GM12878 (cell line): ENCODE data around the gene KRTAP9-1. TPM values are rescaled to one million over a fixed set of nuclear protein-coding genes. Genes with fewer than 3 reads are reported as not detected.

Experiments
- ATAC-seq: fragments of 200-7000 bp; cut with Tn5 transposase; 3 replicates; pipeline ENCODE4 v1.9.1; 2020; ENCODE audit warnings: mild to moderate bottlenecking, moderate library complexity
- BruUV-seq: library from RNA; stranded (reverse); fragments of 400-500 nt; replicated peaks from 2 replicates; lab custom pipeline; 2021; lab: Mats Ljungman, UMichigan
- CTCF ChIA-PET: fragments of 300-600 bp; sonication (Branson Sonifier 250); formaldehyde crosslinking; extraction: SDS; loops from one replicate; lab custom pipeline; 2021; ENCODE audit warnings: inconsistent platforms; lab: Yijun Ruan, JAX
- POLR2A ChIA-PET: fragments of 350-600 bp; formaldehyde crosslinking; extraction: SDS; loops from one replicate; lab custom pipeline; 2021; ENCODE audit warnings: inconsistent platforms; lab: Charles Lee
- RAD21 ChIA-PET: fragments of 300-600 bp; sonication (Branson Sonifier 250); formaldehyde crosslinking; loops from one replicate; lab custom pipeline; 2023; ENCODE audit warnings: antibody characterized with exemption; ENCODE audit not compliant: unreplicated experiment; lab: Charles Lee
- SMC1A ChIA-PET: fragments of 300-600 bp; sonication (Branson Sonifier 250); formaldehyde crosslinking; loops from one replicate; lab custom pipeline; 2023; ENCODE audit not compliant: unreplicated experiment, uncharacterized antibody; lab: Charles Lee
- DNase-seq: peaks from one replicate; pipeline ENCODE4 v3.0.0-alpha.2; 2011; ENCODE audit warnings: low read depth, low spot score
- FAIRE-seq: peaks from 3 replicates; lab custom pipeline; 2011; peaks lifted over from hg19 to GRCh38; lab: Jason Lieb, UNC
- H2AFZ ChIP-seq: 2 replicates; pipeline ENCODE4 v1.6.0; 2011; ENCODE audit warnings: low read depth, low read length, control low read depth; ENCODE audit not compliant: control insufficient read depth
- H3K27ac ChIP-seq: 2 replicates; pipeline ENCODE4 v1.5.1; 2011; ENCODE audit warnings: control low read depth; ENCODE audit not compliant: control insufficient read depth, insufficient read depth
- H3K27me3 ChIP-seq, 2 experiments: replicated peaks in 1 of 2; 2 replicates each; pipeline versions ENCODE4 v1.6.0 to v1.6.1; 2011; ENCODE audit warnings: low read length in 1 of 2; ENCODE audit not compliant: control insufficient read depth in 2 of 2, insufficient read depth in 2 of 2
- H3K36me3 ChIP-seq, 2 experiments: 2 replicates each; pipeline ENCODE4 v1.5.1; 2011; ENCODE audit warnings: low read length in 1 of 2; ENCODE audit not compliant: control insufficient read depth in 2 of 2, insufficient read depth in 2 of 2
- H3K4me1 ChIP-seq: 2 replicates; pipeline ENCODE4 v1.6.1; 2011; ENCODE audit warnings: mild to moderate bottlenecking, low read length, moderate library complexity, mixed read lengths; ENCODE audit not compliant: control insufficient read depth, insufficient read depth
- H3K4me2 ChIP-seq: 2 replicates; pipeline ENCODE4 v1.6.0; 2011; ENCODE audit warnings: control low read depth; ENCODE audit not compliant: control insufficient read depth, insufficient read depth
- H3K4me3 ChIP-seq: fragments of 200-600 bp; sonication (generic); 2 replicates; pipeline ENCODE4 v1.5.1; 2016
- H3K79me2 ChIP-seq: 2 replicates; pipeline ENCODE4 v1.6.0; 2011; ENCODE audit warnings: low read length; ENCODE audit not compliant: control insufficient read depth, insufficient read depth
- H3K9ac ChIP-seq: 2 replicates; pipeline ENCODE4 v1.8.0; 2011; ENCODE audit warnings: low read length, control low read depth, mixed read lengths; ENCODE audit not compliant: control insufficient read depth, insufficient read depth
- H3K9me3 ChIP-seq: replicated peaks from 3 replicates; pipeline ENCODE4 v1.5.1; 2011; ENCODE audit warnings: mild to moderate bottlenecking, low read length; ENCODE audit not compliant: control insufficient read depth, insufficient read depth
- H4K20me1 ChIP-seq: 2 replicates; pipeline ENCODE4 v1.6.0; 2011; ENCODE audit not compliant: control insufficient read depth, insufficient read depth
- CBX5 ChIP-seq: sonication (generic); IDR thresholded peaks from 2 replicates; pipeline ENCODE4 v1.6.1; 2016; ENCODE audit warnings: low read depth, moderate library complexity, mild to moderate bottlenecking, inconsistent platforms
- CHD2 ChIP-seq: IDR thresholded peaks from 2 replicates; pipeline ENCODE4 v1.6.1; 2011; ENCODE audit warnings: low read depth, low read length, improper control_type of control experiment, borderline replicate concordance
- ESRRA ChIP-seq: IDR thresholded peaks from 2 replicates; pipeline ENCODE4 v1.6.1; 2012; ENCODE audit warnings: mild to moderate bottlenecking, low read length, improper control_type of control experiment
- HCFC1 ChIP-seq: fragments of 150-350 bp; IDR thresholded peaks from 2 replicates; pipeline ENCODE4 v1.6.1; 2014; ENCODE audit warnings: low read length
- JUND ChIP-seq: IDR thresholded peaks from 2 replicates; pipeline ENCODE4 v1.6.1; 2012; ENCODE audit warnings: low read depth, mild to moderate bottlenecking, low read length, improper control_type of control experiment, moderate library complexity
- POLR2AphosphoS2 ChIP-seq: IDR thresholded peaks from 2 replicates; pipeline ENCODE4 v1.6.1; 2011; ENCODE audit warnings: low read depth, mild to moderate bottlenecking, low read length, improper control_type of control experiment, moderate library complexity
- POLR2AphosphoS5 ChIP-seq: IDR thresholded peaks from 2 replicates; pipeline ENCODE4 v1.6.1; 2011; ENCODE audit warnings: mild to moderate bottlenecking, low read length, inconsistent platforms
- RAD21 ChIP-seq: IDR thresholded peaks from 2 replicates; pipeline ENCODE4 v1.6.1; 2011; ENCODE audit warnings: mild to moderate bottlenecking, low read depth, low read length, moderate library complexity; ENCODE audit not compliant: insufficient read depth
- RELA ChIP-seq: fragments of 450-650 bp; IDR thresholded peaks from 2 replicates; pipeline ENCODE4 v1.8.0; 2014; ENCODE audit warnings: borderline replicate concordance; ENCODE audit not compliant: partially characterized antibody
- SREBF1 ChIP-seq: IDR thresholded peaks from 2 replicates; pipeline ENCODE4 v1.6.1; 2012; ENCODE audit warnings: mild to moderate bottlenecking, low read length
- SUPT20H ChIP-seq: IDR thresholded peaks from 2 replicates; pipeline ENCODE4 v1.6.1; 2011; ENCODE audit warnings: low read depth, mild to moderate bottlenecking, low read length, moderate library complexity, borderline replicate concordance; ENCODE audit not compliant: control insufficient read depth
- TAF1 ChIP-seq: IDR thresholded peaks from 2 replicates; pipeline ENCODE4 v1.6.1; 2011; ENCODE audit warnings: mild to moderate bottlenecking, low read depth, low read length, borderline replicate concordance
- ZBED1 ChIP-seq: IDR thresholded peaks from 2 replicates; pipeline ENCODE4 v1.6.1; 2016; ENCODE audit warnings: borderline replicate concordance
- WGBS: methylation state at CpG from one replicate; pipeline ENCODE4 v1.1.6; 2016; ENCODE audit warnings: low lambda C conversion rate; ENCODE audit not compliant: insufficient replicate concordance, insufficient coverage; ENCODE audit errors: missing lambda C conversion rate; 5-methylcytosine and 5-hydroxymethylcytosine counted together
- in situ Hi-C: fragments of 300-500 bp; cut with MboI; formaldehyde crosslinking; loops from 9 replicates; pipeline ENCODE4 v1.14.3; 2018; ENCODE audit warnings: mixed read lengths
- intact Hi-C: fragments of 100-400 bp; cut with micrococcal nuclease; formaldehyde crosslinking; loops from one replicate; pipeline ENCODE4 v1.14.2; 2022; ENCODE audit not compliant: unreplicated experiment
- polyA plus RNA-seq, 11 experiments: library from polyadenylated mRNA; depleted of rRNA in 4 of 11; unstranded in 6 of 11; stranded (reverse) in 5 of 11; fragments of >200 nt; fragmentation: Nextera tagmentation in 4 of 11; fragmentation: Illumina TruSeq in 1 of 11; extraction: Ambion mirVana in 4 of 11; extraction: Trizol in 1 of 11; gene quantifications; 1 replicate in 1 of 11; 2 replicates in 10 of 11; pipeline versions ENCODE4 v1.2.1 to v1.2.3, GENCODE V29; 2011 to 2016; ENCODE audit warnings: inconsistent platforms in 2 of 11, missing spikeins in 2 of 11, low read depth in 1 of 11
- total RNA-seq, 4 experiments: library from RNA; depleted of rRNA in 3 of 4; stranded (reverse); fragments of >200 nt in 3 of 4; fragmentation: Illumina TruSeq in 1 of 4; extraction: Trizol in 1 of 4; gene quantifications; 2 replicates each; pipeline versions ENCODE4 v1.2.1 to v1.2.3, GENCODE V29; 2013 to 2021
- TF ChIP-seq, protein P1 (sequence below): fragments of 450-650 bp; IDR thresholded peaks from 2 replicates; pipeline ENCODE4 v1.6.1; 2016; ENCODE audit warnings: mild to moderate bottlenecking
- TF ChIP-seq, protein P2 (sequence below): fragments of 450-650 bp; IDR thresholded peaks from 2 replicates; pipeline ENCODE4 v1.6.1; 2018; ENCODE audit warnings: borderline replicate concordance, mild to moderate bottlenecking; ENCODE audit not compliant: partially characterized antibody
- TF ChIP-seq, protein P3 (sequence below): fragments of 450-650 bp; IDR thresholded peaks from 2 replicates; pipeline ENCODE4 v1.6.1; 2017; ENCODE audit warnings: mild to moderate bottlenecking, low read depth, inconsistent platforms; ENCODE audit not compliant: poor library complexity, severe bottlenecking
- TF ChIP-seq, protein P4 (sequence below): IDR thresholded peaks from 2 replicates; pipeline ENCODE4 v1.6.1; 2012; ENCODE audit warnings: low read depth, low read length, improper control_type of control experiment
- TF ChIP-seq, protein P5 (sequence below): fragments of 450-650 bp; IDR thresholded peaks from 2 replicates; pipeline ENCODE4 v1.6.1; 2014; ENCODE audit warnings: mild to moderate bottlenecking

KRTAP9-1 gene
- total and polyA plus RNA-seq, 10 of the 15 experiments (the other 5 are each of a cell fraction or from before 2014, with no cell fraction given), result not detected

DNA sequence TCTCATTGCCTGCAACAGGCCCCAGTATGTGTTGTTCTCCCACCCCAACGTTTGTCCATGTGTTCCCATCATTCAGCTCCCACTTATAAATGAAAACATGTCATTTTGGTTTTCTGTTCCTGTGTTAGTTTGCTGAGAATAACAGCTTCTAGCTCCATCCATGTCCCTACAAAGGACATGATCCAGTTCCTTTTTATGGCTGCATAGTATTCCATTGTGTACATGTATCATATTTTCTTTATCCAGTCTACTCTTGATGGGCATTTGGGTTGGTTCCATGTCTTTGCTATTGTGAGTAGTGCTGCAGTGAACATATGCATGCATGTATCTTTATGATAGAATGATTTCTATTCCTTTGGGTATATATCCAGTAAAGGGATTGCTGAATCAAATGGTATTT, 26.0 kb downstream of the KRTAP9-1 start:
- Histone ChIP-seq H3K79me2 (no peaks in the 10 kb centered on the region), H3K9ac (no peak overlapping the region), H2AFZ (no peak overlapping the region), H3K9me3 (no peaks in the 10 kb centered on the region), H3K27me3 (no peaks in the 10 kb centered on the region; a peak in 1 of 4 replicates), H3K4me2 (no peak overlapping the region), H3K4me3 (no peak overlapping the region), H3K36me3 (no peaks in the 10 kb centered on the region), H3K4me1 (no peaks in the 10 kb centered on the region), H3K27ac (no peak overlapping the region), H4K20me1 (no peaks in the 10 kb centered on the region)
- in situ Hi-C loops (no loop called here), intact Hi-C loops (no loop called here)
- 0% methylated on average over 1 of the region's 1 CpG for WGBS
- FAIRE-seq (no peak), DNase-seq (no peak), ATAC-seq (no peak)
- BruUV-seq, result no TSS peak
- CTCF ChIA-PET, result no interaction called here
- SMC1A ChIA-PET, result no interaction called here
- TF ChIP-seq HCFC1 (no peak), RAD21 (no peak), ESRRA (no peak), SREBF1 (no peak), TAF1 (no peak), RELA (no peak), SUPT20H (no peak), ZBED1 (no peak), CHD2 (no peak), POLR2AphosphoS2 (no peak), CBX5 (no peak), POLR2AphosphoS5 (no peak), JUND (no peak)
- TF ChIP-seq, protein P1, sequence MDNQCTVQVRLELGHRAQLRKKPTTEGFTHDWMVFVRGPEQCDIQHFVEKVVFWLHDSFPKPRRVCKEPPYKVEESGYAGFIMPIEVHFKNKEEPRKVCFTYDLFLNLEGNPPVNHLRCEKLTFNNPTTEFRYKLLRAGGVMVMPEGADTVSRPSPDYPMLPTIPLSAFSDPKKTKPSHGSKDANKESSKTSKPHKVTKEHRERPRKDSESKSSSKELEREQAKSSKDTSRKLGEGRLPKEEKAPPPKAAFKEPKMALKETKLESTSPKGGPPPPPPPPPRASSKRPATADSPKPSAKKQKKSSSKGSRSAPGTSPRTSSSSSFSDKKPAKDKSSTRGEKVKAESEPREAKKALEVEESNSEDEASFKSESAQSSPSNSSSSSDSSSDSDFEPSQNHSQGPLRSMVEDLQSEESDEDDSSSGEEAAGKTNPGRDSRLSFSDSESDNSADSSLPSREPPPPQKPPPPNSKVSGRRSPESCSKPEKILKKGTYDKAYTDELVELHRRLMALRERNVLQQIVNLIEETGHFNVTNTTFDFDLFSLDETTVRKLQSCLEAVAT, result no peak
- TF ChIP-seq, protein P2, sequence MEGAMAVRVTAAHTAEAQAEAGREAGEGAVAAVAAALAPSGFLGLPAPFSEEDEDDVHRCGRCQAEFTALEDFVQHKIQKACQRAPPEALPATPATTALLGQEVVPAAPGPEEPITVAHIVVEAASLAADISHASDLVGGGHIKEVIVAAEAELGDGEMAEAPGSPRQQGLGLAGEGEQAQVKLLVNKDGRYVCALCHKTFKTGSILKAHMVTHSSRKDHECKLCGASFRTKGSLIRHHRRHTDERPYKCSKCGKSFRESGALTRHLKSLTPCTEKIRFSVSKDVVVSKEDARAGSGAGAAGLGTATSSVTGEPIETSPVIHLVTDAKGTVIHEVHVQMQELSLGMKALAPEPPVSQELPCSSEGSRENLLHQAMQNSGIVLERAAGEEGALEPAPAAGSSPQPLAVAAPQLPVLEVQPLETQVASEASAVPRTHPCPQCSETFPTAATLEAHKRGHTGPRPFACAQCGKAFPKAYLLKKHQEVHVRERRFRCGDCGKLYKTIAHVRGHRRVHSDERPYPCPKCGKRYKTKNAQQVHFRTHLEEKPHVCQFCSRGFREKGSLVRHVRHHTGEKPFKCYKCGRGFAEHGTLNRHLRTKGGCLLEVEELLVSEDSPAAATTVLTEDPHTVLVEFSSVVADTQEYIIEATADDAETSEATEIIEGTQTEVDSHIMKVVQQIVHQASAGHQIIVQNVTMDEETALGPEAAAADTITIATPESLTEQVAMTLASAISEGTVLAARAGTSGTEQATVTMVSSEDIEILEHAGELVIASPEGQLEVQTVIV, result no peak
- TF ChIP-seq, protein P3, sequence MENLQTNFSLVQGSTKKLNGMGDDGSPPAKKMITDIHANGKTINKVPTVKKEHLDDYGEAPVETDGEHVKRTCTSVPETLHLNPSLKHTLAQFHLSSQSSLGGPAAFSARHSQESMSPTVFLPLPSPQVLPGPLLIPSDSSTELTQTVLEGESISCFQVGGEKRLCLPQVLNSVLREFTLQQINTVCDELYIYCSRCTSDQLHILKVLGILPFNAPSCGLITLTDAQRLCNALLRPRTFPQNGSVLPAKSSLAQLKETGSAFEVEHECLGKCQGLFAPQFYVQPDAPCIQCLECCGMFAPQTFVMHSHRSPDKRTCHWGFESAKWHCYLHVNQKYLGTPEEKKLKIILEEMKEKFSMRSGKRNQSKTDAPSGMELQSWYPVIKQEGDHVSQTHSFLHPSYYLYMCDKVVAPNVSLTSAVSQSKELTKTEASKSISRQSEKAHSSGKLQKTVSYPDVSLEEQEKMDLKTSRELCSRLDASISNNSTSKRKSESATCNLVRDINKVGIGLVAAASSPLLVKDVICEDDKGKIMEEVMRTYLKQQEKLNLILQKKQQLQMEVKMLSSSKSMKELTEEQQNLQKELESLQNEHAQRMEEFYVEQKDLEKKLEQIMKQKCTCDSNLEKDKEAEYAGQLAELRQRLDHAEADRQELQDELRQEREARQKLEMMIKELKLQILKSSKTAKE, result no peak
- TF ChIP-seq, protein P4, sequence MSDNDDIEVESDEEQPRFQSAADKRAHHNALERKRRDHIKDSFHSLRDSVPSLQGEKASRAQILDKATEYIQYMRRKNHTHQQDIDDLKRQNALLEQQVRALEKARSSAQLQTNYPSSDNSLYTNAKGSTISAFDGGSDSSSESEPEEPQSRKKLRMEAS, result no peak
- TF ChIP-seq, protein P5, sequence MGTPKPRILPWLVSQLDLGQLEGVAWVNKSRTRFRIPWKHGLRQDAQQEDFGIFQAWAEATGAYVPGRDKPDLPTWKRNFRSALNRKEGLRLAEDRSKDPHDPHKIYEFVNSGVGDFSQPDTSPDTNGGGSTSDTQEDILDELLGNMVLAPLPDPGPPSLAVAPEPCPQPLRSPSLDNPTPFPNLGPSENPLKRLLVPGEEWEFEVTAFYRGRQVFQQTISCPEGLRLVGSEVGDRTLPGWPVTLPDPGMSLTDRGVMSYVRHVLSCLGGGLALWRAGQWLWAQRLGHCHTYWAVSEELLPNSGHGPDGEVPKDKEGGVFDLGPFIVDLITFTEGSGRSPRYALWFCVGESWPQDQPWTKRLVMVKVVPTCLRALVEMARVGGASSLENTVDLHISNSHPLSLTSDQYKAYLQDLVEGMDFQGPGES, result no peak
- RAD21 ChIA-PET, result no interaction called here
- POLR2A ChIA-PET, result interaction anchor here (0.5 kb wide), 1 partner anchor 14 kb away, joined by 3 read pairs; no protein-coding TSS in a partner anchor
